PC-9 (cell line): ENCODE results near the gene FBXO45. TPM values are rescaled to one million over a fixed set of nuclear protein-coding genes. Genes with fewer than 3 reads are reported as not detected.

Experiments used
- Bru-seq: library from RNA; stranded (reverse); fragments of 400-500 nt; gene quantifications from one replicate; lab custom pipeline; 2021; lab: Mats Ljungman, UMichigan
- BruChase-seq, 2 experiments: library from RNA; stranded (reverse); fragments of 400-500 nt; gene quantifications; one replicate each; lab custom pipeline; 2021; lab: Mats Ljungman, UMichigan
- BruUV-seq: library from RNA; stranded (reverse); fragments of 400-500 nt; replicated peaks from 2 replicates; lab custom pipeline; 2021; lab: Mats Ljungman, UMichigan
- CTCF ChIA-PET: fragments of 300-600 bp; sonication (Branson Sonifier 250); formaldehyde crosslinking; loops from one replicate; lab custom pipeline; 2022; ENCODE audit warnings: antibody characterized with exemption; lab: Charles Lee
- POLR2A ChIA-PET: fragments of 300-600 bp; sonication (Branson Sonifier 250); formaldehyde crosslinking; loops from one replicate; lab custom pipeline; 2022; ENCODE audit warnings: antibody characterized with exemption; ENCODE audit not compliant: unreplicated experiment; lab: Charles Lee
- DNase-seq, 2 experiments: peaks; one replicate each; pipeline versions ENCODE4 v3.0.0 to v3.0.0-alpha.2; 2015 to 2022; ENCODE audit warnings: mixed read lengths in 1 of 2
- H2AFZ ChIP-seq: fragments of 200-600 bp; sonication (generic); 2 replicates; pipeline ENCODE4 v1.8.1; 2017; ENCODE audit warnings: antibody characterized with exemption
- H3F3A ChIP-seq: fragments of 200-600 bp; sonication (generic); 2 replicates; pipeline ENCODE4 v1.8.1; 2017; ENCODE audit warnings: antibody characterized with exemption, mild to moderate bottlenecking, low read depth; ENCODE audit not compliant: insufficient read depth
- H3K27ac ChIP-seq: fragments of 200-600 bp; sonication (generic); 2 replicates; pipeline ENCODE4 v1.6.1; 2016; ENCODE audit warnings: mixed run types
- H3K27me3 ChIP-seq: fragments of 200-600 bp; sonication (generic); 2 replicates; pipeline ENCODE4 v1.6.1; 2016; ENCODE audit warnings: low read depth, mixed run types; ENCODE audit not compliant: insufficient read depth
- H3K36me3 ChIP-seq: fragments of 200-600 bp; sonication (generic); 2 replicates; pipeline ENCODE4 v1.6.1; 2016; ENCODE audit warnings: low read depth, mixed run types
- H3K4me1 ChIP-seq: fragments of 200-600 bp; sonication (generic); replicated peaks from 2 replicates; pipeline ENCODE4 v1.6.1; 2016; ENCODE audit warnings: mixed run types; ENCODE audit not compliant: insufficient read depth
- H3K4me2 ChIP-seq: fragments of 200-600 bp; sonication (generic); 2 replicates; pipeline ENCODE4 v1.6.1; 2017; ENCODE audit warnings: mixed run types
- H3K4me3 ChIP-seq: fragments of 200-600 bp; sonication (generic); 2 replicates; pipeline ENCODE4 v1.6.1; 2016; ENCODE audit warnings: mixed run types
- H3K79me2 ChIP-seq: fragments of 200-600 bp; sonication (generic); 2 replicates; pipeline ENCODE4 v1.6.1; 2017; ENCODE audit warnings: low read depth, mixed run types
- H3K9me2 ChIP-seq: fragments of 200-600 bp; sonication (generic); 2 replicates; pipeline ENCODE4 v1.8.1; 2017; ENCODE audit warnings: mild to moderate bottlenecking; ENCODE audit not compliant: insufficient read depth
- H3K9me3 ChIP-seq: fragments of 200-600 bp; sonication (generic); 2 replicates; pipeline ENCODE4 v1.8.1; 2016; ENCODE audit warnings: low read depth; ENCODE audit not compliant: insufficient read depth
- H4K20me1 ChIP-seq: fragments of 200-600 bp; sonication (generic); 2 replicates; pipeline ENCODE4 v1.8.1; 2017; ENCODE audit not compliant: insufficient read depth
- EZH2 ChIP-seq: fragments of 200-600 bp; sonication (generic); IDR thresholded peaks from 2 replicates; pipeline ENCODE4 v1.8.0; 2017; ENCODE audit warnings: antibody characterized with exemption, low read depth
- intact Hi-C: fragments of 100-400 bp; cut with micrococcal nuclease; formaldehyde crosslinking; loops from one replicate; pipeline ENCODE4 v1.10.0; 2022; ENCODE audit not compliant: unreplicated experiment
- long read RNA-seq: library from polyadenylated mRNA; stranded (forward); transcript quantifications from one replicate; pipeline ENCODE4 v2.0.0, GENCODE V29; 2022
- total RNA-seq: library from RNA; stranded (reverse); gene quantifications from 2 replicates; pipeline ENCODE4 v1.2.3, GENCODE V29; 2021
- TF ChIP-seq, protein P1 (sequence below): fragments of 200-600 bp; sonication (generic); conservative IDR thresholded peaks from 2 replicates; pipeline ENCODE4 v1.6.1; 2017; ENCODE audit warnings: mixed run types, antibody characterized with exemption, mild to moderate bottlenecking, moderate library complexity

The FBXO45 gene, protein sequence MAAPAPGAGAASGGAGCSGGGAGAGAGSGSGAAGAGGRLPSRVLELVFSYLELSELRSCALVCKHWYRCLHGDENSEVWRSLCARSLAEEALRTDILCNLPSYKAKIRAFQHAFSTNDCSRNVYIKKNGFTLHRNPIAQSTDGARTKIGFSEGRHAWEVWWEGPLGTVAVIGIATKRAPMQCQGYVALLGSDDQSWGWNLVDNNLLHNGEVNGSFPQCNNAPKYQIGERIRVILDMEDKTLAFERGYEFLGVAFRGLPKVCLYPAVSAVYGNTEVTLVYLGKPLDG
- total RNA-seq (16.5 and 21.3 TPM in 2 replicates), Bru-seq, nascent RNA (percentile 89 among the genes with signal in this experiment), BruChase-seq, experiment 1, labeled RNA remaining after a 2-hour chase (percentile 90 among the genes with signal in this experiment), BruChase-seq, experiment 2, labeled RNA remaining after a 6-hour chase (percentile 86 among the genes with signal in this experiment)
- long read RNA-seq, full-length matches to known transcripts = 20 of 26 reads
- long read RNA-seq, partial matches to known transcripts = 2 of 26 reads
- long read RNA-seq, other reads (novel, unspliced or antisense) = 4 of 26 reads

DNA sequence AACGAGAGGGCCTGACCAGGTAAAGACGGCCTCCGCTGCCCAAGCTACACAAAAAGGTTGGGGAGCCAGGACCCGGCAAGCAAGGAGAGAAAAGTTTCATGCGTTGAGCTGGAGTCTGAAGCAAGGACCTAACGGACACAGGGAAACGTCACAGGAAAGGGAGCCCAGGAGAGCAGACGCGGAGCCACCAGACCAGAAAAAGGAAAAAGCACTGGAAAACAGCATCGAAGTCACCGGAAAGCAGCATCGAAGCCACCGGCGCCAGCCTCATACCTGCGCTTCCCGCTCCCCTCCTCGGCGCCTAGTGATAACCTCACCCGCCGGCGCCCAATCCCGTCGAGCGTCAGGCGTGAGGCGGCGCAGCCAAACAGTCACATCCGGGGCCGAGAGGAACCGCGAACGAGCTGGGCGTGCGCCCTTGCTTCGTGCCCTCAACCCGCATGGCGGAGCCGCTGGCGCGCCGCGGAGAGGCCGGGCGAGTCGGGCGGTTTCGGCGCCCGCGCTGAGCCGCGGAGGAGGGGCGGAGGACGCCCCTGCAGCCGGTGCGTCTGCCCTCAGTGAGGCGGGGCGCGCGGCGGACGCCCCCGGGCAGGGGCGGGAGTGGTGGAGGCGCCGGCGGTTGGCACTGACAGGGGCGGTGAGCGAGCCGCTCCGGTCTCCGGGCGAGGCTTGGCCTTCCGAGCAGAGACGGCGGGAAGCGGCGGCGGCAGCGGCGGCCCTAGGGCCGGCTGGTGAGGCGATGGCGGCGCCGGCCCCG lies at the start of gene FBXO45, which contains the start of gene WDR53:
FBXO45 (plus strand) TSS at position 415 of the 757 bp plus-strand sequence; CDS start at position 740, 325 bp downstream.
WDR53 (minus strand) TSS at position 309 of the 757 bp plus-strand sequence. CDS start 7,079 bp downstream, outside the sequence.
- Histone ChIP-seq H3K79me2 (peaks cover 70% of the 10 kb centered on the region), H4K20me1 (0 out of 2 replicates have a peak, but pooled peaks cover 4% of the 10 kb centered on the region), H3K27ac (peak within 1 kb of the TSS; percentile 30), H3F3A (peaks cover 28% of the 10 kb centered on the region), H3K4me1 (peaks cover 34% of the 10 kb centered on the region), H3K27me3 (no peaks in the 10 kb centered on the region), H3K4me2 (peak within 1 kb of the TSS; percentile 92), H3K9me2 (no peaks in the 10 kb centered on the region), H3K4me3 (peak within 1 kb of the TSS; percentile 75), H3K9me3 (no peaks in the 10 kb centered on the region), H3K36me3 (0 out of 2 replicates have a peak, but pooled peaks cover 9% of the 10 kb centered on the region), H2AFZ (peak within 1 kb of the TSS; percentile 84)
- BruUV-seq = no TSS peak
- ChIA-PET CTCF (interaction anchor here (0.5 to 1.1 kb wide), 2 partner anchors 41 to 406 kb away, joined by 5 to 6 read pairs; no protein-coding TSS in a partner anchor), POLR2A (interaction anchor here (0.5 to 0.9 kb wide), 7 partner anchors 8 to 538 kb away, joined by 3 to 9 read pairs (median 5); partner anchors contain the start of gene NCBP2)
- DNase-seq = peak; percentile 90 to 98
- no peak for TF ChIP-seq EZH2
- TF ChIP-seq, protein P1, sequence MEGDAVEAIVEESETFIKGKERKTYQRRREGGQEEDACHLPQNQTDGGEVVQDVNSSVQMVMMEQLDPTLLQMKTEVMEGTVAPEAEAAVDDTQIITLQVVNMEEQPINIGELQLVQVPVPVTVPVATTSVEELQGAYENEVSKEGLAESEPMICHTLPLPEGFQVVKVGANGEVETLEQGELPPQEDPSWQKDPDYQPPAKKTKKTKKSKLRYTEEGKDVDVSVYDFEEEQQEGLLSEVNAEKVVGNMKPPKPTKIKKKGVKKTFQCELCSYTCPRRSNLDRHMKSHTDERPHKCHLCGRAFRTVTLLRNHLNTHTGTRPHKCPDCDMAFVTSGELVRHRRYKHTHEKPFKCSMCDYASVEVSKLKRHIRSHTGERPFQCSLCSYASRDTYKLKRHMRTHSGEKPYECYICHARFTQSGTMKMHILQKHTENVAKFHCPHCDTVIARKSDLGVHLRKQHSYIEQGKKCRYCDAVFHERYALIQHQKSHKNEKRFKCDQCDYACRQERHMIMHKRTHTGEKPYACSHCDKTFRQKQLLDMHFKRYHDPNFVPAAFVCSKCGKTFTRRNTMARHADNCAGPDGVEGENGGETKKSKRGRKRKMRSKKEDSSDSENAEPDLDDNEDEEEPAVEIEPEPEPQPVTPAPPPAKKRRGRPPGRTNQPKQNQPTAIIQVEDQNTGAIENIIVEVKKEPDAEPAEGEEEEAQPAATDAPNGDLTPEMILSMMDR = no peak
- intact Hi-C loops = loop anchor here (2.0 kb wide), 3 partner anchors 40 to 374 kb away; partner anchors contain the start of gene NCBP2

DNA sequence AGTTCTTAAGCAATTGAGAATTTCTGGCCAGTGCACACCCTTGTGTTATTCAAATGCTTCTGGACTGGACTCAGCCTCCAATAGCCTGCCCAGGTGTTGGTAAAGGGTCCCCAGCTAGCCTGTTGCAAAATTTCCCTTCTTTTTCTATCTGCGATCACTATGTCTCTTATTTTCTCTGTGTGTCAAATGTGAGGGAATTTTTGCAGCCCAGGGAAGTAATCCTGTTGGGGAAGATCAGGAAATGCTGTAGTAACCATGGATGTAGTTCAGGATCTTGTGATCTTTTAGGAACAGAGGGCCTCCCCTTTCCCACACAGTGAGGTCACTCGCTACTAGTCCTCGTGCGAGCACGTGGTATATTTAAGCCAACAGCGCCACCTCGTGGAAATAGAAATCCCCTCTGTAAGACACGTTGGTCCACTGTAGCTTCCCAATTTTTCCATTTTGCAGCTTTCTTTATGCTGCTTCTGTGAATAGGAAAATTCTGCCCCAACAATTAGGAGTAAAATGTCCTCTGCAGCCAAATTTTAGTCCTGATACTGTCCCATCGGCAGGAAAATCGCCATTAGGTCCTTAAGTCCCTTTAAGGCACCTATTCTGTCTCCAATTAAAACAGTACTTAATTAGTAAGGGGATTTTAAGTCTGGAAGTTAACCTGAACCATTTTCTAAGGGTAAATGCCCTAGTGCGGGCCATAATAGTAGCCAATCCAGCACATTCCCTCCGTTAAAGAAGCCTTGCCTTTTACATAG lies 49.3 kb upstream of the FBXO45 start:
- no peak for TF ChIP-seq EZH2
- TF ChIP-seq, protein P1 = peak; percentile 97
- Histone ChIP-seq H3K27me3 (no peaks in the 10 kb centered on the region), H3K36me3 (no peaks in the 10 kb centered on the region), H3K79me2 (no peaks in the 10 kb centered on the region), H2AFZ (no peak overlapping the region), H3K27ac (no peak overlapping the region), H4K20me1 (no peaks in the 10 kb centered on the region), H3F3A (0 out of 2 replicates have a peak, but pooled peaks cover 4% of the 10 kb centered on the region), H3K4me2 (no peak overlapping the region), H3K4me3 (no peak overlapping the region), H3K9me3 (peaks cover 10% of the 10 kb centered on the region), H3K9me2 (no peaks in the 10 kb centered on the region), H3K4me1 (peaks cover 8% of the 10 kb centered on the region)
- no TSS peak for BruUV-seq
- CTCF ChIA-PET = interaction anchor here (0.6 to 2.0 kb wide), 3 partner anchors 10 to 625 kb away, joined by 3 to 7 read pairs (median 4); no protein-coding TSS in a partner anchor
- DNase-seq = peak; percentile 70 to 75
- POLR2A ChIA-PET = interaction anchor here (0.7 kb wide), 2 partner anchors 411 to 741 kb away, joined by 3 to 6 read pairs; no protein-coding TSS in a partner anchor
- intact Hi-C loops = loop anchor here (1.0 to 2.0 kb wide), 5 partner anchors 266 to 656 kb away; no protein-coding TSS in a partner anchor
